Smooth muscle cell (in vitro differentiated cells): ENCODE data around the gene KIF18B. TPM values are rescaled to one million over a fixed set of nuclear protein-coding genes. Genes with fewer than 3 reads are reported as not detected.

Experiments used
- DNase-seq: peaks from one replicate; lab custom pipeline; 2025; ENCODE audit not compliant: unreplicated experiment; lab: John Stamatoyannopoulos, UW
- H2AFZ ChIP-seq: fragments of 200-600 bp; sonication (generic); 2 replicates; pipeline ENCODE4 v1.6.0; 2016; ENCODE audit warnings: antibody characterized with exemption, low read depth, mild to moderate bottlenecking
- H3F3A ChIP-seq: fragments of 200-600 bp; sonication (generic); 2 replicates; pipeline ENCODE4 v1.6.0; 2017; ENCODE audit warnings: antibody characterized with exemption, low read depth
- H3K27ac ChIP-seq: fragments of 200-600 bp; sonication (generic); 2 replicates; pipeline ENCODE4 v1.5.1; 2016; ENCODE audit warnings: low read depth, mild to moderate bottlenecking
- H3K27me3 ChIP-seq: fragments of 200-600 bp; sonication (generic); 2 replicates; pipeline ENCODE4 v1.6.1; 2016; ENCODE audit warnings: low read depth, mild to moderate bottlenecking
- H3K36me3 ChIP-seq: fragments of 200-600 bp; sonication (generic); 2 replicates; pipeline ENCODE4 v1.5.1; 2016; ENCODE audit warnings: low read depth
- H3K4me1 ChIP-seq: fragments of 200-600 bp; sonication (generic); 2 replicates; pipeline ENCODE4 v1.5.1; 2016; ENCODE audit warnings: low read depth
- H3K4me2 ChIP-seq: fragments of 200-600 bp; sonication (generic); 2 replicates; pipeline ENCODE4 v1.6.0; 2016; ENCODE audit warnings: mild to moderate bottlenecking
- H3K4me3 ChIP-seq: fragments of 200-600 bp; sonication (generic); 2 replicates; pipeline ENCODE4 v1.5.1; 2016; ENCODE audit warnings: mild to moderate bottlenecking
- H3K79me2 ChIP-seq: fragments of 200-600 bp; sonication (generic); 2 replicates; pipeline ENCODE4 v1.6.0; 2016; ENCODE audit warnings: low read depth, mild to moderate bottlenecking
- H3K9ac ChIP-seq: fragments of 200-600 bp; sonication (generic); 2 replicates; pipeline ENCODE4 v1.6.0; 2016; ENCODE audit warnings: low read depth
- H3K9me3 ChIP-seq: fragments of 200-600 bp; sonication (generic); replicated peaks from 2 replicates; pipeline ENCODE4 v1.5.1; 2016; ENCODE audit warnings: low read depth
- H4K20me1 ChIP-seq: fragments of 200-600 bp; sonication (generic); 2 replicates; pipeline ENCODE4 v1.6.0; 2016; ENCODE audit warnings: low read depth
- CTCF ChIP-seq: fragments of 200-600 bp; sonication (generic); IDR thresholded peaks from 2 replicates; pipeline ENCODE4 v1.5.1; 2017; ENCODE audit warnings: borderline replicate concordance, mild to moderate bottlenecking, antibody characterized with exemption; ENCODE audit not compliant: insufficient read depth, poor library complexity, severe bottlenecking
- WGBS: methylation state at CpG from one replicate; pipeline ENCODE4 v1.1.7; 2016; ENCODE audit warnings: low lambda C conversion rate; 5-methylcytosine and 5-hydroxymethylcytosine counted together
- polyA plus RNA-seq: library from polyadenylated mRNA; unstranded; fragments of >200 nt; fragmentation: Nextera tagmentation; extraction: Ambion mirVana; gene quantifications from 2 replicates; pipeline ENCODE4 v1.2.1, GENCODE V29; 2016
- total RNA-seq: library from RNA; depleted of rRNA; stranded (reverse); fragments of >200 nt; gene quantifications from 2 replicates; pipeline ENCODE4 v1.2.3, GENCODE V29; 2014

KIF18B gene
- total and polyA plus RNA-seq, 2 experiments from 2014 or later, result 2.7 to 3.4 TPM

- Histone ChIP-seq H3F3A (no peaks in the 10 kb centered on the region), H2AFZ (no peak overlapping the region), H3K9me3 (no peaks in the 10 kb centered on the region), H3K4me2 (no peak overlapping the region), H3K4me3 (no peak overlapping the region), H3K9ac (no peak overlapping the region), H3K27ac (no peak overlapping the region), H3K36me3 (no peaks in the 10 kb centered on the region), H4K20me1 (no peaks in the 10 kb centered on the region), H3K79me2 (no peaks in the 10 kb centered on the region), H3K27me3 (no peaks in the 10 kb centered on the region), H3K4me1 (peaks cover 4% of the 10 kb centered on the region)
- DNase-seq, result no peak
- 79% methylated on average over 9 of the region's 9 CpGs for WGBS
- TF ChIP-seq CTCF, result no peak
Observed at GRCh38 chr17:44924107-44924544, 23.4 kb downstream of the KIF18B start.

GRCh38 chr17:44922746-44923470 lies 24.7 kb downstream of the KIF18B start:
- Histone ChIP-seq H3K4me1 (peaks cover 4% of the 10 kb centered on the region), H3K27ac (no peak overlapping the region), H4K20me1 (no peaks in the 10 kb centered on the region), H2AFZ (no peak overlapping the region), H3K4me2 (no peak overlapping the region), H3K4me3 (no peak overlapping the region), H3K27me3 (no peaks in the 10 kb centered on the region), H3K36me3 (no peaks in the 10 kb centered on the region), H3F3A (no peaks in the 10 kb centered on the region), H3K79me2 (no peaks in the 10 kb centered on the region), H3K9me3 (no peaks in the 10 kb centered on the region), H3K9ac (no peak overlapping the region)
- no peak for DNase-seq
- TF ChIP-seq CTCF, result no peak
- 90% methylated on average over 19 of the region's 19 CpGs for WGBS

GRCh38 chr17:44922136-44922535 lies 25.4 kb downstream of the KIF18B start:
- Histone ChIP-seq H3K27me3 (no peaks in the 10 kb centered on the region), H3K4me3 (no peak overlapping the region), H3K4me1 (peaks cover 4% of the 10 kb centered on the region), H4K20me1 (no peaks in the 10 kb centered on the region), H3K9me3 (no peaks in the 10 kb centered on the region), H3K9ac (no peak overlapping the region), H3K27ac (no peak overlapping the region), H3F3A (no peaks in the 10 kb centered on the region), H3K4me2 (no peak overlapping the region), H3K79me2 (no peaks in the 10 kb centered on the region), H2AFZ (no peak overlapping the region), H3K36me3 (no peaks in the 10 kb centered on the region)
- DNase-seq, result no peak
- WGBS, result 92% methylated on average over 6 of the region's 6 CpGs
- no peak for TF ChIP-seq CTCF
